Duodenal mucosa (tissue), 2 donors: Measurements from ENCODE around the gene SPAST.

Experiments
- H3K27ac ChIP-seq: one replicate; pipeline ENCODE4 v1.7.0; 2013; ENCODE audit warnings: low read depth, low read length
- H3K27me3 ChIP-seq, 2 donors: one replicate each; pipeline ENCODE4 v1.7.0; 2013; ENCODE audit warnings: low read length in 2 of 2, control low read depth in 1 of 2; ENCODE audit not compliant: insufficient read depth in 2 of 2, control insufficient read depth in 1 of 2
- H3K36me3 ChIP-seq, 2 donors: one replicate each; pipeline ENCODE4 v1.7.0; 2013; ENCODE audit warnings: low read length in 2 of 2, control low read depth in 1 of 2; ENCODE audit not compliant: insufficient read depth in 2 of 2, control insufficient read depth in 1 of 2
- H3K4me1 ChIP-seq, 2 donors: one replicate each; pipeline ENCODE4 v1.7.0; 2013; ENCODE audit warnings: low read length in 2 of 2, control low read depth in 1 of 2; ENCODE audit not compliant: insufficient read depth in 2 of 2, control insufficient read depth in 1 of 2
- H3K4me3 ChIP-seq, 2 donors: one replicate each; pipeline ENCODE4 v1.7.0; 2013; ENCODE audit warnings: low read length in 2 of 2, low read depth in 1 of 2
- H3K9ac ChIP-seq, 2 donors: one replicate each; pipeline ENCODE4 v1.7.0; 2013; ENCODE audit warnings: low read length in 2 of 2, low read depth in 1 of 2
- H3K9me3 ChIP-seq, 2 donors: one replicate each; pipeline ENCODE4 v1.7.0; 2013; ENCODE audit warnings: low read length in 2 of 2, control low read depth in 1 of 2; ENCODE audit not compliant: control insufficient read depth in 1 of 2

SPAST gene

GRCh38 chr2:32061430-32061829, 1.9 kb upstream of the SPAST start:
- no peak overlapping the region for H3K9ac ChIP-seq
- H3K36me3 ChIP-seq: no peaks in the 10 kb centered on the region
- H3K4me3 ChIP-seq: no peak overlapping the region
- no peaks in the 10 kb centered on the region for H3K27me3 ChIP-seq
- no peak overlapping the region for H3K27ac ChIP-seq
- H3K9me3 ChIP-seq: no peaks in the 10 kb centered on the region
- H3K4me1 ChIP-seq: peaks cover 13 to 21% of the 10 kb centered on the region in 2 donors

DNA sequence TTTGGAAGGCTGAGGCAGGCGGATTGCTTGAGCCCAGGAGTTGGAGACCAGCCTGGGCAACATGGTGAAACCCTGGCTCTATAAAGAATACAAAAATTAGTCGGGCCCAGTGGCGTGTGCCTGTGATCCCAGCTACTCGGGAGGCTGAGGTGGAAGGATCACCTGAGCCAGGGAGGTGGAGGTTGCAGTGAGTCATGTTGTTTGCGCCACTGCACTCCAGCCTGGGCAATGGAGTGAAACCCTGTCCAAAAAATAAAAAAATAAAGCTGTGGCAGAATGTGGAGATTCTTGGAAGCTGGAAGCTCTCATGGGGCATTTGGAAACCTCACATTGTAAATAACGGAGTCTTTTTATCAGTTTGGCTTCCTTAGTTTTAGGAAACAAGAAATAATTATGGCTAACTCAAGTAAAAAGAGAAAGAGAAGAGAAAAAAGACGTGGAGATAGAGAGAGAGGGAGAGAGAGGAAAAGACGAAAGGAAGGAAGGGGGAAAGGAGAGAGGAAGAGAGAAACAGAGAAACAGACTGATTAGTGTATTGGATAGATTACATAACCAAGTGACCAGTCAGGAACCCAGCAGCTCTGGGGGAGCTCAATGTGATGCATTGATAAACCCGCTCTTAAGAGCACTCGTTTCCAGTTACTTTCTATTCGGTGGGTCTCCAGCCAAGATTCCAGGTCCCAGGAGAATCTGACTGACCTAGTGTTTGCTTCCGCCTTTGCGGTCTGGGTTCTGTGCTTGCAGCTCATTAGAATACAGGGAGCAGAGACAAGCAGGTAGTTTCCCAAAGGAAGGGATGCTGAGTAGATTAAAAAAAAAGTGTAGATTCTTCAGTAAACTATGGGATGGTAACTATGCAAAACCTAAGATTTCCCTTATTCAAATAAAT, 1.1 kb upstream of the SPAST start:
- Histone ChIP-seq H3K27ac (no peak overlapping the region), H3K9ac (peak overlapping the region; percentile 78 to 88), H3K9me3 (no peaks in the 10 kb centered on the region), H3K36me3 (no peaks in the 10 kb centered on the region), H3K4me3 (peak overlapping the region; percentile 81 to 93), H3K27me3 (no peaks in the 10 kb centered on the region), H3K4me1 (peaks cover 13 to 21% of the 10 kb centered on the region in 2 donors)

DNA sequence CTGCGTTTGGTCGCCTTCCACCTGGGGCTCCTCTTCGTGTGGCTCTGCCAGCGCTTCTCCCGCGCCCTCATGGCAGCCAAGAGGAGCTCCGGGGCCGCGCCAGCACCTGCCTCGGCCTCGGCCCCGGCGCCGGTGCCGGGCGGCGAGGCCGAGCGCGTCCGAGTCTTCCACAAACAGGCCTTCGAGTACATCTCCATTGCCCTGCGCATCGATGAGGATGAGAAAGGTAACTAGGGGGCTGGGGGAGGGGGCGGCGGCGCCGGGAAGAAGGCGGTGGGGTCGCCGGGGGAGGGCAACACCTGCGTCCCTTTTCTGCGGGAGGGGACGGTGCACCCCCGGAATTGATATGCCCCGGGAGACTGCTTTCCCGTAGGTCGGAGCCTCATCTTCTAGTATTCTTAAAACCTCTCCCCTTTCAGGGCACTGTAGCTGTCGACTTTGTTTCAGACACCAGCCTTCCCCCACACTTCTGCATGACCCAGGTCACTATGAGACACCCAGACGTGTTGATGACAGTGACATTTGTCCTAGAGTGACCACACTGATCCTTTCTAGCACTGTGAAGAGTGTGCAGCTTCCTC, 755 bp downstream of the SPAST start:
- Histone ChIP-seq H3K36me3 (no peaks in the 10 kb centered on the region), H3K4me1 (peaks cover 13 to 21% of the 10 kb centered on the region in 2 donors), H3K27me3 (no peaks in the 10 kb centered on the region), H3K9ac (peak overlapping the region; percentile 76 to 78), H3K4me3 (peak overlapping the region; percentile 81 to 93), H3K27ac (peak overlapping the region; percentile 89), H3K9me3 (no peaks in the 10 kb centered on the region)

DNA sequence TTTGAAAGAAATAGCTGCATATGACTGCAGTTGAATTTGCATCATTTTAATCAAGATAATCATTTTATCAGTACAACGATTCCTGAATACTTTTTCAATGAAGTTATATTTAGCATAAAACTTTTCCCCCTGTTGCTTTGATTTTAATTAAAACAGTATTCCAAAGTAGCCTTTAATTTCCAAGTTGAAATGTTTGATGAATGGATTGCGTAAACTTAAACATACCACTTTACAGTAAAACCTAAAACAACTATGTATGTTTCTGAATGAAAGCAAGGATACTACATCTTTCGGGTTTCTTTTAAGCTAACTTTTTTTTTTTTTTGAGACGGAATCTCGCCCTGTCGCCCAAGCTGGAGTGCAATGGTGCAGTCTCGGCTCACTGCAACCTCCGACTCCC, 1.4 kb downstream of the SPAST start:
- Histone ChIP-seq H3K9ac (peak overlapping the region; percentile 76 to 78), H3K27ac (no peak overlapping the region), H3K4me3 (peak overlapping the region; percentile 81 to 93)

GRCh38 chr2:32067549-32067948, 4.2 kb downstream of the SPAST start:
- H3K27ac ChIP-seq: no peak overlapping the region
- peaks cover 10 to 18% of the 10 kb centered on the region in 2 donors for H3K4me1 ChIP-seq
- no peak overlapping the region for H3K4me3 ChIP-seq
- H3K9me3 ChIP-seq: no peaks in the 10 kb centered on the region
- H3K27me3 ChIP-seq: no peaks in the 10 kb centered on the region
- H3K9ac ChIP-seq: no peak overlapping the region
- no peaks in the 10 kb centered on the region for H3K36me3 ChIP-seq

More for the DNA sequence above, 1.4 kb downstream of the SPAST start:
- H3K27me3 ChIP-seq: no peaks in the 10 kb centered on the region
- no peaks in the 10 kb centered on the region for H3K36me3 ChIP-seq
- H3K9me3 ChIP-seq: no peaks in the 10 kb centered on the region
- peaks cover 13 to 21% of the 10 kb centered on the region in 2 donors for H3K4me1 ChIP-seq

GRCh38 chr2:32074134-32074506, 10.8 kb downstream of the SPAST start:
- Histone ChIP-seq H3K36me3 (peaks cover 0 to 3% of the 10 kb centered on the region in 2 donors), H3K9ac (no peak overlapping the region), H3K27ac (no peak overlapping the region), H3K27me3 (no peaks in the 10 kb centered on the region), H3K4me1 (peaks cover 3 to 18% of the 10 kb centered on the region in 2 donors), H3K4me3 (no peak overlapping the region), H3K9me3 (no peaks in the 10 kb centered on the region)

DNA sequence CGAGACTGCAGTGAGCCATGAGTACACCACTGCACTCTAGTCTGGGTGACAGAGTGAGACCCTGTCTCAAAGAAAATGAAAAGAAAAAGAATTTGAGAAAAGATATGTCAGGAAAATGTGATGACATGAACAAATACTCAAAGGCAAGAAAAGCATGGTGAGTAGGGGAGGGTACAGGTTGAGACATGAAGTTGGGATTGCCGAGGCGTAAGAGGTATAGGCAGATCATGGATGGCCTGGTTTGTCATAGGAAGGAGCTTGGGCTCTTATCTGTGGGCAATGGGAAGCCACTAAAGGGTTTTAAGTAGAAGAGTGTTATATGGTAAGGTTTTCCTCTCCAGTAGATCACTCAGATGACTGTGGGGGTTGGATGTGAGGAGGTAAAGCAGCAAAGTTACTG, 32.3 kb downstream of the SPAST start:
- no peaks in the 10 kb centered on the region for H3K27me3 ChIP-seq
- H3K36me3 ChIP-seq: no peaks in the 10 kb centered on the region
- H3K9ac ChIP-seq: no peak overlapping the region
- H3K4me1 ChIP-seq: no peaks in the 10 kb centered on the region
- H3K27ac ChIP-seq: no peak overlapping the region
- H3K4me3 ChIP-seq: no peak overlapping the region
- no peaks in the 10 kb centered on the region for H3K9me3 ChIP-seq

GRCh38 chr2:32108111-32108510, 44.8 kb downstream of the SPAST start:
- Histone ChIP-seq H3K27me3 (no peaks in the 10 kb centered on the region), H3K9ac (no peak overlapping the region), H3K27ac (no peak overlapping the region), H3K4me3 (no peak overlapping the region), H3K9me3 (peaks cover 4 to 9% of the 10 kb centered on the region in 2 donors), H3K4me1 (no peaks in the 10 kb centered on the region), H3K36me3 (peaks cover 5 to 22% of the 10 kb centered on the region in 2 donors)

- peaks cover 5 to 23% of the 10 kb centered on the region in 2 donors for H3K36me3 ChIP-seq
Observed at GRCh38 chr2:32118055-32118454, 54.7 kb downstream of the SPAST start.

GRCh38 chr2:32119161-32119560, 55.8 kb downstream of the SPAST start:
- H3K9ac ChIP-seq: no peak overlapping the region
- H3K36me3 ChIP-seq: peaks cover 5 to 27% of the 10 kb centered on the region in 2 donors
- no peaks in the 10 kb centered on the region for H3K4me1 ChIP-seq
- no peaks in the 10 kb centered on the region for H3K27me3 ChIP-seq
- H3K9me3 ChIP-seq: no peaks in the 10 kb centered on the region
- no peak overlapping the region for H3K4me3 ChIP-seq
- H3K27ac ChIP-seq: no peak overlapping the region

More at GRCh38 chr2:32118055-32118454, 54.7 kb downstream of the SPAST start:
- no peak overlapping the region for H3K4me3 ChIP-seq
- H3K9me3 ChIP-seq: no peaks in the 10 kb centered on the region
- no peaks in the 10 kb centered on the region for H3K4me1 ChIP-seq
- no peak overlapping the region for H3K27ac ChIP-seq
- H3K27me3 ChIP-seq: no peaks in the 10 kb centered on the region
- no peak overlapping the region for H3K9ac ChIP-seq
